ENCODE data around the gene SNX32.

- no peak for TF ChIP-seq CTCF (IDR thresholded peaks at IDR 0.05; ENCODE audit: insufficient read depth, low read length)
- no peak for TF ChIP-seq REST (IDR thresholded peaks at IDR 0.05; ENCODE audit: insufficient replicate concordance, low read depth)
- peak; percentile 48; the same call in 1 of the 2 replicates for TF ChIP-seq POLR2AphosphoS5 (IDR thresholded peaks at IDR 0.05; ENCODE audit: low read depth)
- TF ChIP-seq GABPA (IDR thresholded peaks at IDR 0.05; ENCODE audit: low read depth), result no peak
Measured at GRCh38 chr11:65873318-65874156, 39.8 kb downstream of the SNX32 start.

All from HL-60 (cell line).